Gastroesophageal sphincter (tissue), 3 donors: Measurements from ENCODE around the gene CAVIN4.

Source experiments
- POLR2AphosphoS5 ChIP-seq: sonication (generic); formaldehyde crosslinking; IDR thresholded peaks from one replicate; pipeline ENCODE4 v1.6.1; 2017; ENCODE audit warnings: antibody characterized with exemption
- TF ChIP-seq, protein P1 (sequence below), 4 experiments: fragments of 200-600 bp in 2 of 4; fragments of 450-650 bp in 2 of 4; sonication (generic) in 1 of 4; IDR thresholded peaks; one replicate each; pipeline ENCODE4 v1.5.1; 2017 to 2019; ENCODE audit warnings: antibody characterized with exemption in 4 of 4, mild to moderate bottlenecking in 2 of 4, moderate library complexity in 2 of 4

DNA sequence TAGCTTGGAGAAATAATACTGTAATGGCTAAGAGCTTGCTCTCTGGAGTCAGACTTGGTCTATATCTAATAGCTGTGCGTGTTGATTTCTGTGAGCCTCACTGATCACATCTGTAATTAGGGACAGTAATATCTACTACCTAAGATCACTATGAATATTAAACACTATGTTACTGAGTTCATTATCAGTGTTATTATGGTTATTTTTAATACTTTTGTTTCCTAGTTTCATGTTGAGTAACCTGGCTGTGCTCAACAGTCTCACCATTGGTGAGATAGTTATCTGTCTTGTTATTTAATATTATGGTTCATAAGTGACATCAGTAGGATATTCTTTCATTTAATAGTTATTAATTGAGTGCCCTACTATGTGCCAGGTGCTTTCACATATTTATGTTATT is 22.4 kb upstream of the CAVIN4 start:
- TF ChIP-seq, protein P1, sequence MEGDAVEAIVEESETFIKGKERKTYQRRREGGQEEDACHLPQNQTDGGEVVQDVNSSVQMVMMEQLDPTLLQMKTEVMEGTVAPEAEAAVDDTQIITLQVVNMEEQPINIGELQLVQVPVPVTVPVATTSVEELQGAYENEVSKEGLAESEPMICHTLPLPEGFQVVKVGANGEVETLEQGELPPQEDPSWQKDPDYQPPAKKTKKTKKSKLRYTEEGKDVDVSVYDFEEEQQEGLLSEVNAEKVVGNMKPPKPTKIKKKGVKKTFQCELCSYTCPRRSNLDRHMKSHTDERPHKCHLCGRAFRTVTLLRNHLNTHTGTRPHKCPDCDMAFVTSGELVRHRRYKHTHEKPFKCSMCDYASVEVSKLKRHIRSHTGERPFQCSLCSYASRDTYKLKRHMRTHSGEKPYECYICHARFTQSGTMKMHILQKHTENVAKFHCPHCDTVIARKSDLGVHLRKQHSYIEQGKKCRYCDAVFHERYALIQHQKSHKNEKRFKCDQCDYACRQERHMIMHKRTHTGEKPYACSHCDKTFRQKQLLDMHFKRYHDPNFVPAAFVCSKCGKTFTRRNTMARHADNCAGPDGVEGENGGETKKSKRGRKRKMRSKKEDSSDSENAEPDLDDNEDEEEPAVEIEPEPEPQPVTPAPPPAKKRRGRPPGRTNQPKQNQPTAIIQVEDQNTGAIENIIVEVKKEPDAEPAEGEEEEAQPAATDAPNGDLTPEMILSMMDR (IDR thresholded peaks at IDR 0.05) = no peak
- TF ChIP-seq POLR2AphosphoS5 = no peak
